ENCODE measurements around the gene IBA57. TPM values are rescaled to one million over a fixed set of nuclear protein-coding genes. Genes with fewer than 3 reads are reported as not detected.

IBA57 gene
- total RNA-seq, 4 donors from 2014 or later: 8.2 to 11.8 (median 10.3) TPM

DNA sequence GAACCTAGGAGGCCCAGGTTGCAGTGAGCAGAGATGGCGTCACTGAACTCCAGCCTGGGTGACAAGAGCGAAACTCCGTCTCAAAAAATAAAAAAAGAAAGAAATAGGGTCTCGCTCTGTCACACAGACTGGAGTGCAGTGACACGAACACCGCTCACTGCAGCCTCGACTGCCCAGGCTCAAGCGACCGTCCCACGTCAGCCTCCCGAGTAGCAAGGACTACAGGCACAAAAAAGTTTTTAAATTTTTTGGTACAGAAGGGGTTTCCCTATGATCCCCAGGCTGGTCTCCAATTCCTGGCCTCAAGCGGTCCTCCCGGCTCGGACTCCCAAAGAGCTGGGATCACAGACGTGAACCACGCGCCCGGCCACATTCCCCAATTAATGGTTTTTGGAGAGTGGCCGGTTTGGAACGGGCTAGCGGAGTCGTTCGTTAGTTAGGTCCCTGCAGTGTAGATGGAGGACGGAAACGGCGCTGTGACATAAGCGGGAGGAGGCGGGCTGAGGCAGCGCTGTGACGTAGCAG lies 26.1 kb upstream of the IBA57 start:
- Histone ChIP-seq H3K36me3 (no peaks in the 10 kb centered on the region), H3K9me3 (no peaks in the 10 kb centered on the region), H3K27ac (peak overlapping the region; percentile 98 to 100 (median 100)), H3K4me3 (peak overlapping the region; percentile 81 to 98 (median 93)), H3K4me1 (peaks cover 3 to 38% (median 24%) of the 10 kb centered on the region in 4 donors), H3K27me3 (no peaks in the 10 kb centered on the region)
- TF ChIP-seq POLR2A (IDR thresholded peaks at IDR 0.05): no peak
- TF ChIP-seq, protein P1, sequence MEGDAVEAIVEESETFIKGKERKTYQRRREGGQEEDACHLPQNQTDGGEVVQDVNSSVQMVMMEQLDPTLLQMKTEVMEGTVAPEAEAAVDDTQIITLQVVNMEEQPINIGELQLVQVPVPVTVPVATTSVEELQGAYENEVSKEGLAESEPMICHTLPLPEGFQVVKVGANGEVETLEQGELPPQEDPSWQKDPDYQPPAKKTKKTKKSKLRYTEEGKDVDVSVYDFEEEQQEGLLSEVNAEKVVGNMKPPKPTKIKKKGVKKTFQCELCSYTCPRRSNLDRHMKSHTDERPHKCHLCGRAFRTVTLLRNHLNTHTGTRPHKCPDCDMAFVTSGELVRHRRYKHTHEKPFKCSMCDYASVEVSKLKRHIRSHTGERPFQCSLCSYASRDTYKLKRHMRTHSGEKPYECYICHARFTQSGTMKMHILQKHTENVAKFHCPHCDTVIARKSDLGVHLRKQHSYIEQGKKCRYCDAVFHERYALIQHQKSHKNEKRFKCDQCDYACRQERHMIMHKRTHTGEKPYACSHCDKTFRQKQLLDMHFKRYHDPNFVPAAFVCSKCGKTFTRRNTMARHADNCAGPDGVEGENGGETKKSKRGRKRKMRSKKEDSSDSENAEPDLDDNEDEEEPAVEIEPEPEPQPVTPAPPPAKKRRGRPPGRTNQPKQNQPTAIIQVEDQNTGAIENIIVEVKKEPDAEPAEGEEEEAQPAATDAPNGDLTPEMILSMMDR (IDR thresholded peaks at IDR 0.05): no peak
- no peak for DNase-seq

DNA sequence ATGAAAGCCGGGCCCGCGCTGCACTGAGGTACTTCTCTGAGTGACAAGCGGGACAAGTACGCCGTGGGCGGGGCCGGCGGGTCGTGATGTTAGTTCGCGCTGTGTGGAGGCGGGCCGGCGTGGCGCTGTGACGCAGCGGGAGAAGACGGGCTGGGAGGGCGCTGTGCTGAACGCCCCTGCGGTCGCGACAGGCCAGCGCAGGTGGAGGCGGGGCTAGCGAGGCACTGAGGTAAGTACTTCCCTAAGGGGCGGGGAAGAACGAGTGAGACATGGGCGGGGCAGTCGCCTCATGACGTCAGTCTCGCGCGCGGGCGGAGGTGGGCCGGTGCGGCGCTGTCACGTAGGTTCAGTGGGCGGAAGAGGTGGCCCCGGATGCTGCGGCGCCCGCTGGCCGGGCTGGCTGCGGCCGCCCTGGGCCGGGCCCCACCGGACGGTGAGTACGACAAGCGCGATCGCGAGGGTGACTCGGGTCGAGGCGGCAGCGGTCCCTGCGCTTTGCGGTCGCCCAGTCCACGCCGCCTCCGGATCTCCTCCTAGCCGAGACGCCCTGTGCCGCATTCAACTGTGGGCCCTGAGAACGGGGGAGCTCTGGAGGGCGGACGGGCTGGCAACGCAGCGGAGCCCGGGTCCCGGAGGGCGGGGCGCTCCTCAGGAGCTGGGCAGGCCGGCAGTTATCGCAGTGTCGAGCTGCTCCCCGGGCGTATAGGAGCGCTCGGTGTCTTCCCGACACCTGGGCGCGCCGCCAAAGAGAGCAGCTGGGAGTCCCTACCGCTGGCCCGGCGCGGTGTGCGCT lies 25.5 kb upstream of the IBA57 start, which contains the start of gene GUK1:
TSS of gene GUK1 (plus strand) at position 349 of the 793 bp plus-strand sequence. CDS start at position 373, 24 bp downstream.
- TF ChIP-seq, protein P1 (IDR thresholded peaks at IDR 0.05): peak in 5 of 6 experiments; percentile 23 to 54 (median 49)
- TF ChIP-seq POLR2A (IDR thresholded peaks at IDR 0.05): peak; percentile 98 to 99
- H3K27me3 ChIP-seq: no peaks in the 10 kb centered on the region
- H3K27ac ChIP-seq: peak within 1 kb of the TSS; percentile 98 to 100 (median 100)
- DNase-seq: peak; percentile 100
- H3K4me1 ChIP-seq: peaks cover 3 to 39% (median 24%) of the 10 kb centered on the region in 4 donors
- peak within 1 kb of the TSS; percentile 81 to 98 (median 93) for H3K4me3 ChIP-seq
- peaks cover 0 to 1% (median 0%) of the 10 kb centered on the region in 3 donors for H3K36me3 ChIP-seq
- no peaks in the 10 kb centered on the region for H3K9me3 ChIP-seq

DNA sequence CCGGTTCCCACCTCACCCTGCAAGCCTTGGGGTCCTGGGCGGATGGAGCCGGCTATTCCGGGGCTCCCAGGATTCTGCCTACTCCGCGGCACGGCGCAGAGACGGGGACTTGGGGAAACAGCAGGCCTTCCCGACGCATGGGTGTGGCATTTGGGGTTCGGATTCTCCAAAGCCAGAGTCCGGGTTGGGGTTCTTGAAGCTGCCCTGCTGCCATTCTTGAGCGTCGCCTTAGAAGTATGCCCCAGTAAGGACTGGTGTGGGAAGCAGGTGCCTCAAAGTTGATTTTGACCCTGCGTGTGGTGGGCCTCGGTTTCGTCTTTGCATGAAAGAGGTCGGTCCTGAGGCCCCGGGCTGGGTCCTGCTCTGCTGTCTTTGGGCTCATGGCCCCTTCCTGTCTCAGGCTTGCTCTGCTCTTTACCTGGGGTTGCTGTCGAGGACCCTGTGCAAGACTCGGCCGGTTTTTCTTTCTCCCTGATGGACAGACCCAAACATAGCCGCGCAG lies 24.8 kb upstream of the IBA57 start:
- H3K4me1 ChIP-seq: peaks cover 3 to 39% (median 24%) of the 10 kb centered on the region in 4 donors
- H3K9me3 ChIP-seq: no peaks in the 10 kb centered on the region
- peaks cover 0 to 8% (median 0%) of the 10 kb centered on the region in 3 donors for H3K36me3 ChIP-seq
- TF ChIP-seq, protein P1 (IDR thresholded peaks at IDR 0.05): no peak
- no peak for TF ChIP-seq POLR2A (IDR thresholded peaks at IDR 0.05)
- H3K27ac ChIP-seq: peak overlapping the region; percentile 98 to 100 (median 100)
- H3K27me3 ChIP-seq: no peaks in the 10 kb centered on the region
- no peak for DNase-seq
- peak overlapping the region; percentile 81 to 98 (median 93) for H3K4me3 ChIP-seq

DNA sequence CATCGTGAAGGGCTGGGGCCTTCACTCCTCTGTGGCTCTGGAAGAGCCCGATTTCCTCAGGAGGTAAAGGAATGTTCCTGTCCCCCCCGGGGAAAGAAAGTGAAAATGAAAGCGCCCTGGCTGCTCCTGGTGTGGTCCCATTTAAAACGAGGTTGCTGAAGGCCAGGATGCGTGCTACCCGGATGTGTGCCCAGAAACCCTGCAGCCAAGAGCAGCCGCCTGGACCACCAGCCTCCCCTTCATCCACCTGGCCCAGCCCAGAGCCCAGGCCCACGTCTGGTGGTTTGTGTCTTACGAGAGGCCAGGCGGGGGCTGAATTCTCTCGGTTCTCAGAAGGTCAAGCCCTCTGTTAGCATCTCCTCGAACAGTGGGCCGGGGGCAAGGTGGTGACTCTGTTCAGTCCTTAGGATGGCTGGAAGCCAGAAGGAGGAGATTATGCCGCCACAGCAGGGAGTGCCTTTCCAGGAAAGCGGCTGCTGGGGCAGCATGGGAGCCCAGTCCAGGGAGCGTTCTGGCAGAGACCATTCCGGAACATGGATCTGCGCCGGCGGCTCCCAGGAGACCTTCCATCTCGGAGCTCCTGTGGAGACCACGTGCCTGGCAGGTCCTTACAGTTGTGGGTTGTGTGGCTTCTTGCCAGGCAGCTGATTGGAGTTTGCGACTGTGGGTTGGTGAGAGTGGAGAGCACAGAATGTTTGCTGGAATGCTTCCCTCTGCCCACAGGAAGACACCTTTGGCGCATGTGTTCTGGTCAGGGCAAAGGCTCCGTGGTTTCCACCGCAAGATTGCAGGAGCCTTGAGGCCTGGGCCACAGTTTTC lies 24.2 kb upstream of the IBA57 start:
- peak overlapping the region; percentile 81 to 98 (median 93) for H3K4me3 ChIP-seq
- peak overlapping the region; percentile 98 to 100 (median 100) for H3K27ac ChIP-seq
- no peaks in the 10 kb centered on the region for H3K9me3 ChIP-seq
- peak; percentile 36 to 71 (median 59) for DNase-seq
- H3K36me3 ChIP-seq: peaks cover 0 to 13% (median 0%) of the 10 kb centered on the region in 3 donors
- H3K4me1 ChIP-seq: peaks cover 3 to 39% (median 24%) of the 10 kb centered on the region in 4 donors
- TF ChIP-seq, protein P1 (IDR thresholded peaks at IDR 0.05): no peak
- TF ChIP-seq POLR2A (IDR thresholded peaks at IDR 0.05): no peak
- H3K27me3 ChIP-seq: no peaks in the 10 kb centered on the region

DNA sequence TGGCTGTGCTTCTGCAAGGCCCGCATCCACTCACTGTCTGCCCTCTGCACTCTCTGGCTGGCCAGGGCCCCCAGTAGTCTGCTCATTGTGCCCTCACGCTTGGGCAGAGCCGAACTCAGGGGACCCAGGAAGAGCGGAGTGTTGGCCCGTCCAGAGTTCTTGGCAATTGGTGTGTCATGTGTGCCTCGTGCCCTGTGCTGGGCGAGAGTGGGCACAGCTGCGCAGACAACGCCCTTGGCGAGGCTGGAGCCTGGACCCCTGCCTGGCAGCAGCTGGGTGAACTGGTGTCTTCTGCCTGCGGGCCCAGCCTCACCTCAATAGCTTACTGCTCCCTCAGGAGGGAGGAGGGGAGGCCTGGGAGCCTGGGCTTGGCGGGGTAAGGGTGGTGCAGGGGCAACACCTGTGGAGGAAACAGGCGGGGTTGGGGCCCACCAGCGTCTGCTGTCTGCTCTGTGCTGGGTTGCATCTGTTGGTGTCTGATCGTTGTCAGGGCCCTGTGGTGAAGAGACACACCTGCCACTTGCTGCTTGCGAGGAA lies 23.4 kb upstream of the IBA57 start:
- Histone ChIP-seq H3K27me3 (no peaks in the 10 kb centered on the region), H3K9me3 (no peaks in the 10 kb centered on the region), H3K27ac (peak overlapping the region; percentile 21 to 100 (median 100)), H3K4me1 (peaks cover 3 to 39% (median 24%) of the 10 kb centered on the region in 4 donors), H3K36me3 (peaks cover 0 to 21% (median 0%) of the 10 kb centered on the region in 3 donors), H3K4me3 (peak overlapping the region in 2 of 4 donors; percentile 81 to 98)
- DNase-seq: peak in 2 of 3 donors; percentile 45 to 49
- TF ChIP-seq, protein P1 (IDR thresholded peaks at IDR 0.05): no peak
- no peak for TF ChIP-seq POLR2A (IDR thresholded peaks at IDR 0.05)

Data from Peyer's patch (tissue), 4 donors.